PC-9 (cell line): ENCODE measurements around the gene LRRC53. TPM values are rescaled to one million over a fixed set of nuclear protein-coding genes. Genes with fewer than 3 reads are reported as not detected.

Experiments used
- BruUV-seq: library from RNA; stranded (reverse); fragments of 400-500 nt; replicated peaks from 2 replicates; lab custom pipeline; 2021; lab: Mats Ljungman, UMichigan
- CTCF ChIA-PET: fragments of 300-600 bp; sonication (Branson Sonifier 250); formaldehyde crosslinking; loops from one replicate; lab custom pipeline; 2022; ENCODE audit warnings: antibody characterized with exemption; lab: Charles Lee
- POLR2A ChIA-PET: fragments of 300-600 bp; sonication (Branson Sonifier 250); formaldehyde crosslinking; loops from one replicate; lab custom pipeline; 2022; ENCODE audit warnings: antibody characterized with exemption; ENCODE audit not compliant: unreplicated experiment; lab: Charles Lee
- DNase-seq, 2 experiments: peaks; one replicate each; pipeline versions ENCODE4 v3.0.0 to v3.0.0-alpha.2; 2015 to 2022; ENCODE audit warnings: mixed read lengths in 1 of 2
- H2AFZ ChIP-seq: fragments of 200-600 bp; sonication (generic); 2 replicates; pipeline ENCODE4 v1.8.1; 2017; ENCODE audit warnings: antibody characterized with exemption
- H3F3A ChIP-seq: fragments of 200-600 bp; sonication (generic); 2 replicates; pipeline ENCODE4 v1.8.1; 2017; ENCODE audit warnings: antibody characterized with exemption, mild to moderate bottlenecking, low read depth; ENCODE audit not compliant: insufficient read depth
- H3K27ac ChIP-seq: fragments of 200-600 bp; sonication (generic); 2 replicates; pipeline ENCODE4 v1.6.1; 2016; ENCODE audit warnings: mixed run types
- H3K27me3 ChIP-seq: fragments of 200-600 bp; sonication (generic); 2 replicates; pipeline ENCODE4 v1.6.1; 2016; ENCODE audit warnings: low read depth, mixed run types; ENCODE audit not compliant: insufficient read depth
- H3K36me3 ChIP-seq: fragments of 200-600 bp; sonication (generic); 2 replicates; pipeline ENCODE4 v1.6.1; 2016; ENCODE audit warnings: low read depth, mixed run types
- H3K4me1 ChIP-seq: fragments of 200-600 bp; sonication (generic); replicated peaks from 2 replicates; pipeline ENCODE4 v1.6.1; 2016; ENCODE audit warnings: mixed run types; ENCODE audit not compliant: insufficient read depth
- H3K4me2 ChIP-seq: fragments of 200-600 bp; sonication (generic); 2 replicates; pipeline ENCODE4 v1.6.1; 2017; ENCODE audit warnings: mixed run types
- H3K4me3 ChIP-seq: fragments of 200-600 bp; sonication (generic); 2 replicates; pipeline ENCODE4 v1.6.1; 2016; ENCODE audit warnings: mixed run types
- H3K79me2 ChIP-seq: fragments of 200-600 bp; sonication (generic); 2 replicates; pipeline ENCODE4 v1.6.1; 2017; ENCODE audit warnings: low read depth, mixed run types
- H3K9me2 ChIP-seq: fragments of 200-600 bp; sonication (generic); 2 replicates; pipeline ENCODE4 v1.8.1; 2017; ENCODE audit warnings: mild to moderate bottlenecking; ENCODE audit not compliant: insufficient read depth
- H3K9me3 ChIP-seq: fragments of 200-600 bp; sonication (generic); 2 replicates; pipeline ENCODE4 v1.8.1; 2016; ENCODE audit warnings: low read depth; ENCODE audit not compliant: insufficient read depth
- H4K20me1 ChIP-seq: fragments of 200-600 bp; sonication (generic); 2 replicates; pipeline ENCODE4 v1.8.1; 2017; ENCODE audit not compliant: insufficient read depth
- EZH2 ChIP-seq: fragments of 200-600 bp; sonication (generic); IDR thresholded peaks from 2 replicates; pipeline ENCODE4 v1.8.0; 2017; ENCODE audit warnings: antibody characterized with exemption, low read depth
- intact Hi-C: fragments of 100-400 bp; cut with micrococcal nuclease; formaldehyde crosslinking; loops from one replicate; pipeline ENCODE4 v1.10.0; 2022; ENCODE audit not compliant: unreplicated experiment
- total RNA-seq: library from RNA; stranded (reverse); gene quantifications from 2 replicates; pipeline ENCODE4 v1.2.3, GENCODE V29; 2021
- TF ChIP-seq, protein P1 (sequence below): fragments of 200-600 bp; sonication (generic); conservative IDR thresholded peaks from 2 replicates; pipeline ENCODE4 v1.6.1; 2017; ENCODE audit warnings: mixed run types, antibody characterized with exemption, mild to moderate bottlenecking, moderate library complexity

LRRC53 gene
- total RNA-seq, 1 experiment from 2014 or later = not detected

DNA sequence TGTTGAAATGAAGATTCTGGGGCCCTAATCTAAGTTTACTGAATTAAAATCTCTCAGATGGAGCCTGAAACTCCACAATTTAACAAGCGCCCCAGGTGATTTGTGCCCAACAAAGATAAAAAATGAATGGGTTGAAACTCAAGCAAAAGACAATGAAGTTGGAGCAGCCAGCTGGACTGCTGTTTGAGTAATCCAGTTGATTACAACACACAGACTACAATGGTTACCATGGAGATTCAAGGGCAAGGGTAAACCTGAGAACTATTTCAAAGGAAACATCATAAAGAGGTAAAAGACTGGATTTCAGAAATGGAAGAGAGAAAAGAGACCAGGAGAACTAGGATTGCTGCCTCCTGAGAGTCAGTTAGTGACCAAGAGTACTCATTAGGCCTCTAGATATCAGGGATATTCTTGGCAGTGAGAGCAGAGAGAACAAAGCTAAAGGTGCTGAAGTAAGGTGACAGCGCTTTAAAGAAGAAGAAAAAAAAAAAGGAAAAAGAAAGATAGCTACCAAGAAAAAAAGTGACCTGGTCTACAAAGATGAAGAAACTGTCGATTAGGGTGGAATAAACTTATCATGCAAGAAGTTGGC is 44.5 kb downstream of the LRRC53 start:
- Histone ChIP-seq H3K9me2 (no peaks in the 10 kb centered on the region), H3K4me3 (no peak overlapping the region), H3K9me3 (no peaks in the 10 kb centered on the region), H3K4me1 (no peaks in the 10 kb centered on the region), H3K79me2 (no peaks in the 10 kb centered on the region), H3K36me3 (no peaks in the 10 kb centered on the region), H2AFZ (no peak overlapping the region), H3K4me2 (no peak overlapping the region), H3K27me3 (no peaks in the 10 kb centered on the region), H3F3A (no peaks in the 10 kb centered on the region), H3K27ac (no peak overlapping the region), H4K20me1 (no peaks in the 10 kb centered on the region)
- no peak for DNase-seq
- ChIA-PET CTCF (no interaction called here), POLR2A (no interaction called here)
- no peak for TF ChIP-seq EZH2
- TF ChIP-seq, protein P1, sequence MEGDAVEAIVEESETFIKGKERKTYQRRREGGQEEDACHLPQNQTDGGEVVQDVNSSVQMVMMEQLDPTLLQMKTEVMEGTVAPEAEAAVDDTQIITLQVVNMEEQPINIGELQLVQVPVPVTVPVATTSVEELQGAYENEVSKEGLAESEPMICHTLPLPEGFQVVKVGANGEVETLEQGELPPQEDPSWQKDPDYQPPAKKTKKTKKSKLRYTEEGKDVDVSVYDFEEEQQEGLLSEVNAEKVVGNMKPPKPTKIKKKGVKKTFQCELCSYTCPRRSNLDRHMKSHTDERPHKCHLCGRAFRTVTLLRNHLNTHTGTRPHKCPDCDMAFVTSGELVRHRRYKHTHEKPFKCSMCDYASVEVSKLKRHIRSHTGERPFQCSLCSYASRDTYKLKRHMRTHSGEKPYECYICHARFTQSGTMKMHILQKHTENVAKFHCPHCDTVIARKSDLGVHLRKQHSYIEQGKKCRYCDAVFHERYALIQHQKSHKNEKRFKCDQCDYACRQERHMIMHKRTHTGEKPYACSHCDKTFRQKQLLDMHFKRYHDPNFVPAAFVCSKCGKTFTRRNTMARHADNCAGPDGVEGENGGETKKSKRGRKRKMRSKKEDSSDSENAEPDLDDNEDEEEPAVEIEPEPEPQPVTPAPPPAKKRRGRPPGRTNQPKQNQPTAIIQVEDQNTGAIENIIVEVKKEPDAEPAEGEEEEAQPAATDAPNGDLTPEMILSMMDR = no peak
- intact Hi-C loops = no loop called here
- no TSS peak for BruUV-seq

DNA sequence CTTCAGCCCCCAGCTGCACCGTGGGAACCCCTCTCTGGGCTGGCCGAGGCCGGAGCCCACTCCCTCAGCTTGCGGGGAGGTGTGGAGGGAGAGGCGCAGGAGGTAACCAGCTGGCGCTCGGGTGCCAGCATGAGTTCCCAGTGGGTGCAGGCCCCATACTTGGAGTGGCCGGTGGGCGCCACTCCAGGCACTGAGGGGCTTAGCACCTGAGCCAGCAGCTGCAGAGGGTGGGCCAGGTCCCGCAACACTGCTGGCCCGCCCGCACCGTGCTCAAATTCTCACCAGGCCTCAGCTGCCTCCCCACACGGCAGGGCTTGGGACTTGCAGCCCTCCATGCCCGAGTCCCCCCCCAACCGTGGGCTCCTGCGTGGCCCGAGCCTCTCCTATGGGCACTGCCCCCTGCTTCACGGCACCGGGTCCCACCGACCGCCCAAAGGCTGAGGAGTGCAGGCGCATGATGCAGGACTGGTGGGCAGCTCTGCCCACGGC is 47.2 kb downstream of the LRRC53 start:
- Histone ChIP-seq H4K20me1 (no peaks in the 10 kb centered on the region), H3F3A (no peaks in the 10 kb centered on the region), H3K4me2 (no peak overlapping the region), H3K9me3 (no peaks in the 10 kb centered on the region), H3K9me2 (no peaks in the 10 kb centered on the region), H2AFZ (no peak overlapping the region), H3K27ac (no peak overlapping the region), H3K4me1 (no peaks in the 10 kb centered on the region), H3K4me3 (no peak overlapping the region), H3K79me2 (no peaks in the 10 kb centered on the region), H3K36me3 (no peaks in the 10 kb centered on the region), H3K27me3 (no peaks in the 10 kb centered on the region)
- ChIA-PET POLR2A (no interaction called here), CTCF (no interaction called here)
- BruUV-seq = no TSS peak
- DNase-seq = no peak
- TF ChIP-seq, protein P1 = no peak
- TF ChIP-seq EZH2 = no peak
- intact Hi-C loops = no loop called here

DNA sequence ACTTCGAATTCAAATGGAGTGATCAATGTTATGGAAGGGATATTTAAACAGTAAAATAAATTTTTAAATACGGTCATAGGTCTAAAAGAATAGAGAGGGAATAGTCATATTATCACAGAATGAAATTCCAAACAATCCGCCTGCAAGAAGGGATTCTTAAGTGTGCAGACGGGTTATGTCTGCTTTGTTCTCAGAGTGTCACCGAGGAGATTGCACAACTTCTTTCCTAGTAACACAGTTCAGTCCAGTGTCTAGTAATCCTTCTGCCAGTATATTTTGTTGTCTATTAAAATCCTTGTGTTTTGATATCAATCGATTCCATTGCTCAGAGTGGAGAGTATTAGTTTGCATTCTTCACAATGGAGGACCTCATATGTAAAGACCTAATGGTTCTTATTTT is 48.4 kb downstream of the LRRC53 start:
- Histone ChIP-seq H3K4me2 (no peak overlapping the region), H3K9me2 (no peaks in the 10 kb centered on the region), H3K27ac (no peak overlapping the region), H3K4me3 (no peak overlapping the region), H3K9me3 (no peaks in the 10 kb centered on the region), H2AFZ (no peak overlapping the region), H3F3A (no peaks in the 10 kb centered on the region), H3K4me1 (no peaks in the 10 kb centered on the region), H3K36me3 (no peaks in the 10 kb centered on the region), H4K20me1 (no peaks in the 10 kb centered on the region), H3K79me2 (no peaks in the 10 kb centered on the region), H3K27me3 (no peaks in the 10 kb centered on the region)
- TF ChIP-seq, protein P1 = no peak
- TF ChIP-seq EZH2 = no peak
- CTCF ChIA-PET = no interaction called here
- no TSS peak for BruUV-seq
- no peak for DNase-seq
- intact Hi-C loops = no loop called here
- POLR2A ChIA-PET = no interaction called here
